Karpas-422 (cell line): ENCODE results near the gene TM4SF20. TPM values are rescaled to one million over a fixed set of nuclear protein-coding genes. Genes with fewer than 3 reads are reported as not detected.
"Not testable (repeated sequence)": the region's sequence is repeated elsewhere in the genome, so short reads cannot be mapped to it uniquely, and the experiment has no call there.

Source experiments
- DNase-seq: peaks from one replicate; pipeline ENCODE4 v3.0.0-alpha.2; 2015
- H2AFZ ChIP-seq: fragments of 200-600 bp; sonication (generic); 2 replicates; pipeline ENCODE4 v1.6.1; 2014; ENCODE audit warnings: antibody characterized with exemption, low read length, mixed read lengths
- H3K27ac ChIP-seq: fragments of 200-600 bp; sonication (generic); 2 replicates; pipeline ENCODE4 v1.5.1; 2014; ENCODE audit warnings: mild to moderate bottlenecking, low read length, moderate library complexity
- H3K27me3 ChIP-seq: fragments of 200-600 bp; sonication (generic); 2 replicates; pipeline ENCODE4 v1.6.1; 2014; ENCODE audit warnings: low read length, mixed read lengths
- H3K36me3 ChIP-seq: fragments of 200-600 bp; sonication (generic); 2 replicates; pipeline ENCODE4 v1.6.1; 2014; ENCODE audit warnings: low read length, mixed read lengths; ENCODE audit not compliant: insufficient read depth
- H3K4me1 ChIP-seq: fragments of 200-600 bp; sonication (generic); 2 replicates; pipeline ENCODE4 v1.6.1; 2014; ENCODE audit warnings: mild to moderate bottlenecking, low read length, mixed read lengths
- H3K4me2 ChIP-seq: fragments of 200-600 bp; sonication (generic); 2 replicates; pipeline ENCODE4 v1.6.1; 2014; ENCODE audit warnings: low read length, low read depth, mild to moderate bottlenecking; ENCODE audit not compliant: poor library complexity, severe bottlenecking
- H3K4me3 ChIP-seq: fragments of 200-600 bp; sonication (generic); 2 replicates; pipeline ENCODE4 v1.5.1; 2014; ENCODE audit warnings: mild to moderate bottlenecking, antibody characterized with exemption, low read length, mixed read lengths
- H3K79me2 ChIP-seq: fragments of 200-600 bp; sonication (generic); 2 replicates; pipeline ENCODE4 v1.6.1; 2014; ENCODE audit warnings: mild to moderate bottlenecking, low read length, mixed read lengths
- H3K9ac ChIP-seq: fragments of 200-600 bp; sonication (generic); 2 replicates; pipeline ENCODE4 v1.6.0; 2014; ENCODE audit warnings: low read length
- H3K9me2 ChIP-seq: fragments of 200-600 bp; sonication (generic), shearing (Covaris generic); replicated peaks from 2 replicates; pipeline ENCODE4 v1.6.0; 2014; ENCODE audit warnings: mild to moderate bottlenecking, low read length, moderate library complexity; ENCODE audit not compliant: insufficient read depth
- H3K9me3 ChIP-seq: fragments of 300-700, 200-600 bp; sonication (generic); 2 replicates; pipeline ENCODE4 v1.6.1; 2014; ENCODE audit warnings: low read length, mixed read lengths
- H4K20me1 ChIP-seq: fragments of 200-600 bp; sonication (generic); 2 replicates; pipeline ENCODE4 v1.6.1; 2014; ENCODE audit warnings: mild to moderate bottlenecking, antibody characterized with exemption, low read length, low read depth; ENCODE audit not compliant: insufficient read depth
- total RNA-seq: library from RNA; depleted of rRNA; stranded (reverse); fragments of >200 nt; shearing (Covaris generic); gene quantifications from 2 replicates; pipeline ENCODE4 v1.2.3, GENCODE V29; 2014; ENCODE audit warnings: low replicate concordance

Gene TM4SF20
- total RNA-seq, 1 experiment from 2014 or later: not detected

DNA sequence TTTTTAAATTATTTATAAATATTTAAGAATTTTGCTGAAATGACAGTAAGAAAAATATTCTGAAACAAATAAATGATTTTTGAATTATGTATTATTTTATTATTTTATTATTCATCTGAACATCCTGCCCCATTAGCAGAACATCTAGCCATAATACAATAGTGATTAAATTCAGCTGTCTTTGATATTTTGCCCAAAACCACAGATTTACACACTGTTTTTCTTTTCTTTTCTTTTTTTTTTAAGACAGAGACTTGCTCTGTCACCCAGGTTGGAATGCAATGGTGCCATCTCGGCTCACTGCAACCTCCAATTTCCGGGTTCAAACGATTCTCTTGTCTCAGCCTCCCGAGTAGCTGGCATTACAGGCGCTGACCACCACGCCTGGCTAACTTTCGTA lies 10.6 kb upstream of the TM4SF20 start:
- no peaks in the 10 kb centered on the region for H3K9me3 ChIP-seq
- no peaks in the 10 kb centered on the region for H3K9me2 ChIP-seq
- no peak overlapping the region for H3K27ac ChIP-seq
- no peaks in the 10 kb centered on the region for H3K36me3 ChIP-seq
- H3K9ac ChIP-seq: no peak overlapping the region
- peaks cover 4% of the 10 kb centered on the region; the same call in 1 of the 2 replicates for H3K4me1 ChIP-seq
- no peaks in the 10 kb centered on the region for H3K27me3 ChIP-seq
- no peak overlapping the region for H3K4me2 ChIP-seq
- H2AFZ ChIP-seq: no peak overlapping the region
- no peak overlapping the region for H3K4me3 ChIP-seq
- no peaks in the 10 kb centered on the region for H3K79me2 ChIP-seq
- DNase-seq: no peak
- no peaks in the 10 kb centered on the region for H4K20me1 ChIP-seq

DNA sequence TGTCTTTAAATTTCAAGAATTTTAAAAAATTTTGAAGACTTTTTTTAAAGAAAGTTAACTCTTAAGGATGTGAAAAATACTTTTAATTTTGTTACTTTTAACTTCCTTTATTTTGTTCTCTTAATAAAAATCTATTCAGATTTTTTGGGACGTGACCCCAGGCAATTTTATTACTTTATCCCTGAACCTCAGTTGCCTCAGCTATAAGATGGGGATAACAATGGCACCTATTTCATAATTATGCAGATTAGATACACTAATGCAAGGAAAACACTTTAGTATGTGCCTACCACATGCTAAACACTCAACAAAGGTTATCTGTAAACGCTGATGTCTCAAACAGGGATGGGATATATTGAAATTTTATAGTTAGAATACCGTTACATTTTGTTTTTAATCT lies 10.1 kb upstream of the TM4SF20 start:
- Histone ChIP-seq H3K36me3 (no peaks in the 10 kb centered on the region), H3K79me2 (no peaks in the 10 kb centered on the region), H3K27ac (no peak overlapping the region), H3K4me3 (no peak overlapping the region), H3K27me3 (no peaks in the 10 kb centered on the region), H3K4me2 (no peak overlapping the region), H2AFZ (no peak overlapping the region), H3K9me2 (no peaks in the 10 kb centered on the region), H3K9me3 (no peaks in the 10 kb centered on the region), H3K4me1 (peaks cover 4% of the 10 kb centered on the region; the same call in 1 of the 2 replicates), H4K20me1 (no peaks in the 10 kb centered on the region), H3K9ac (no peak overlapping the region)
- DNase-seq: no peak

DNA sequence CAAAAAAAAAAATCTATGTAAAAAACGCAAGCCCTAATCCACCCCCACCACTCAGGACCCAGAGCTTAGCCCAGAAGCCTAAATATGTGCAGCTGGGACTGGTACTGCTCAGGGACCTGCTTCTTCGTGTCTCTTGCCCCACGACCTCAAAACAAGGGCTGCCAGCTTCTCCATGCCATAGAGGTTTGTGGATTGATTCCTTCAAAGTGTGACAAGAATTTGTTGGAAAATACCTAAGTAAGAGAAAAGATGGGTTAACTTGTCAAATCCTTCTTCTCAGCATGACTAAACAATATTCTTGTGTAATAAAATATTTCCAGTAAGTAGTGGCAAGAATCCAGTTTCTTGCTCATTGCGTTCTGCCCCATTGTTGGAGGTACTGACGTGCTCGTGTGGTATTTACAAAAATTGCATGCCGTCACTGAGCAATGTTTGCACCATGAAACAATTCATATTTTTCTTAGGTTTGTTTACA lies 9.5 kb upstream of the TM4SF20 start:
- Histone ChIP-seq H3K27ac (no peak overlapping the region), H3K4me3 (no peak overlapping the region), H3K36me3 (no peaks in the 10 kb centered on the region), H2AFZ (no peak overlapping the region), H3K27me3 (no peaks in the 10 kb centered on the region), H3K9ac (no peak overlapping the region), H3K9me3 (no peaks in the 10 kb centered on the region), H3K79me2 (no peaks in the 10 kb centered on the region), H3K9me2 (no peaks in the 10 kb centered on the region), H3K4me2 (no peak overlapping the region), H3K4me1 (peaks cover 4% of the 10 kb centered on the region; the same call in 1 of the 2 replicates), H4K20me1 (no peaks in the 10 kb centered on the region)
- no peak for DNase-seq

DNA sequence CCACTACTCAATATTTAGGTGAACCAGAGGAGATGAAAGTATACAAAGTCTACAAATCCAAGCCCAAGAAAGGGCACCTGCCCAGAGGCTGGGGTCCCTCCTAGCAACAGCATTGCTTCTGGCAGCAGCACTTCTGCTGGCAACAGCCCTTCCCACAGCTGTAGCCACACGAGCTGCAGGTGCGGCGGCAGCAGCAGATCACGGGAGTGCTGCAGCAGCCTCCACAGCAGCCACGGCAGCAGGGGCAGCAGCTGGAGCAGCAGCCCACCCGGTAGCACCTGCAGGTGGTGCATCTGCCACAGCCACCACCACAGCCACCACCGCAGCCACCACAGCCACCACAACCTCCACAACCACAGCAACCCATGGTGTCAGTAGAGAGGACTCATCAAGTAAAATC lies 8.5 kb upstream of the TM4SF20 start, which contains the start of gene SCYGR1:
Gene SCYGR1, minus strand, starts transcription at position 367 of the 400 bp plus-strand sequence. Its CDS starts 0 bp downstream, at position 367.
- H2AFZ ChIP-seq, H3K4me3 ChIP-seq, H3K9me2 ChIP-seq, H3K9ac ChIP-seq, H3K9me3 ChIP-seq, H3K79me2 ChIP-seq, H3K4me2 ChIP-seq, H3K27ac ChIP-seq, H3K36me3 ChIP-seq, H4K20me1 ChIP-seq, DNase-seq, H3K27me3 ChIP-seq, H3K4me1 ChIP-seq: not testable (repeated sequence)

DNA sequence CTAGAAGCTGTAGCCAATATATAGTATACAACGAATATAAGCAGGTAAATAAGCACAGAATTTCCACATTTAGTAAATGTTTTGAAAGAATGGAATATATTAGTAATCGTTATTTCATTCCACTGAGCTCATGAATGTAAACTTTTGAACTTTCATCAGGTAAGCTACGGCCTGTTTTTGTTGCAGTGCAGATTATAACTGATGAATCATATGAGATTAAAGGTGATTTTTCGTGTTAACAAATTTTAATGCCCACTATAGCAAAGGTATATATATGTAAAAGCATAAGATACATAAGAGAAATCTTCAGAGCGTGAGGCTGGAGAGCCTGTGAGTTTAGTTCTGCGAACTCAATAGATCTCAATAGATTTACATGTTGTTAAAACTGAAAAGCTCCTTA lies 7.5 kb upstream of the TM4SF20 start:
- Histone ChIP-seq H3K9ac (no peak overlapping the region), H3K4me2 (no peak overlapping the region), H4K20me1 (no peaks in the 10 kb centered on the region), H3K4me1 (peaks cover 4% of the 10 kb centered on the region; the same call in 1 of the 2 replicates), H3K27ac (no peak overlapping the region), H3K36me3 (no peaks in the 10 kb centered on the region), H2AFZ (no peak overlapping the region), H3K79me2 (no peaks in the 10 kb centered on the region), H3K27me3 (no peaks in the 10 kb centered on the region), H3K9me3 (no peaks in the 10 kb centered on the region), H3K9me2 (no peaks in the 10 kb centered on the region), H3K4me3 (no peak overlapping the region)
- DNase-seq: no peak

DNA sequence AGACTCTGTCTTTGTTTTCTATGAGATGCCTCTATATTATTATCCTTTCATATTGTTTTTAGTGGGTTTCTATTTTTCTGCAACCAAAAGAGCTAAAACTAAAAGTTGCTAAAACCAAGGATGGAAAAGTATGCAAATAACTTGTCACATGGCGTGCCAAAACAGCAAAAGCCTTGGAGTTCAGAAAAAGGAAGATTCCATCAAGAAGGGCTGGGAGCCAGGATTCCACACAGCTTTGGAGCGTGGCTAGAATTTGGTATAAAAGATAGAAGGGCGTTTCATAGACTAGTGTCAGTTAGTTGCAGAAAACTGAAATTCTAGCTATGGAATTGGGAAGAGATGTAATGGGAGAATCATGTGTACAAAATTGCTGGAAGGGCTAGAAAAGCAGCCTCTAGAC lies 4.6 kb upstream of the TM4SF20 start:
- Histone ChIP-seq H3K4me3 (no peak overlapping the region), H3K9ac (no peak overlapping the region), H3K27ac (no peak overlapping the region), H3K79me2 (no peaks in the 10 kb centered on the region), H4K20me1 (no peaks in the 10 kb centered on the region), H3K9me2 (no peaks in the 10 kb centered on the region), H3K27me3 (no peaks in the 10 kb centered on the region), H3K9me3 (no peaks in the 10 kb centered on the region), H3K4me1 (peaks cover 4% of the 10 kb centered on the region; the same call in 1 of the 2 replicates), H3K36me3 (no peaks in the 10 kb centered on the region), H2AFZ (no peak overlapping the region), H3K4me2 (no peak overlapping the region)
- no peak for DNase-seq

DNA sequence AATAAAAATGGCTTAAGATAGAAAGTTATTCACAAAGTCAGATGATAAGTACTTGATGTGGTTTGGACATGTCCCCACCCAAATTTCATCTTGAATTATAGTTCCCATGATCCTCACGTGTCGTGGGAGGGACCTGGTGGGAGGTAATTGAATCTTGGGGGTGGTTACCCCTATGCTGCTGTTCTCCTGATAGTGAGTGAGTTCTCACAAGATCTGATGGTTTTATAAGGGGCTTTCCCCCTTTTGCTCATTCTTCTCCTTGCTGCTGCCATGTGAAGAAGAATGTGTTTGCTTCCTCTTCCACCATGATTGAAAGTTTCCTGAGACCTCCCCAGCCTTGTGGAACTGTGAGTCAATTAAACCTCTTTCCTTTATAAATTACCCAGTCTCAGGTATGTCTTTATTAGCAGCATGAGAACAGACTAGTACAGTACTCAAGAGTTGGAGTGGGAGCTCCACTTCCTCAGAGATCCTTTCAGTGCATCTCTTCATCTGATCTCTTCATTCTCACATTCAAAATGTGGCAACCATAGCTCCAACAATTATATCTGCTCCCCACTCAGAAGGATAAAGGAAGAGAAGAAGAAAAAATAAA lies 3.2 kb upstream of the TM4SF20 start:
- not testable (repeated sequence) for H3K4me2 ChIP-seq, H3K27ac ChIP-seq

DNA sequence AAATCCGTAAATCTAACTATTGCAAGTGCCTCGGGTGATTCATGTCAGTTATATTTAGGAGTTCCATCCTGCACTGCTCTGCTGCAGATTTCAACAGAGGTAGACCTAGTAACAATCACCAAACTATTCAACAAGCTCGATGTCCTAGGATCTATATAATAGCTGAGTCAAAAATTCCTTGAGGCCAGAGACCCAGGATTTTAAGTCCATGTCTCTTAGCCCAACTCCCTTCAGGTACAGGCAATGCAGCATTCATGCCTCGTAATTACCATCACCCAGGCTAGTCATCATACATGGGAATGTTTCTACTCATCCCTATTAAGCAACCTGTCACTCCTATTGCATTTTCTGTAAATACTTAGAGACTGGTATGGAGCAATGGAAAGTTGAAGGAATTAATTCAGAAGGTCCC lies 729 bp downstream of the TM4SF20 start:
- Histone ChIP-seq H3K36me3 (no peaks in the 10 kb centered on the region), H3K9me3 (no peaks in the 10 kb centered on the region), H3K4me3 (no peak overlapping the region), H3K27ac (no peak overlapping the region), H3K79me2 (no peaks in the 10 kb centered on the region), H2AFZ (no peak overlapping the region), H3K9me2 (no peaks in the 10 kb centered on the region), H3K4me1 (peaks cover 3% of the 10 kb centered on the region; the same call in 1 of the 2 replicates), H4K20me1 (no peaks in the 10 kb centered on the region), H3K9ac (no peak overlapping the region), H3K27me3 (no peaks in the 10 kb centered on the region), H3K4me2 (no peak overlapping the region)
- DNase-seq: no peak

More for the DNA sequence above, 3.2 kb upstream of the TM4SF20 start:
- H3K36me3 ChIP-seq, H2AFZ ChIP-seq, DNase-seq, H3K9me3 ChIP-seq, H3K4me3 ChIP-seq, H3K9ac ChIP-seq, H4K20me1 ChIP-seq, H3K9me2 ChIP-seq, H3K4me1 ChIP-seq, H3K27me3 ChIP-seq, H3K79me2 ChIP-seq: not testable (repeated sequence)
